Spleen (tissue), 3 donors: ENCODE data around the gene FBXO41.

Experiments used
- POLR2A ChIP-seq, 3 donors: fragments of 450-650 bp; IDR thresholded peaks; one replicate each; pipeline ENCODE4 v1.5.1; 2017; ENCODE audit warnings: antibody characterized with exemption in 3 of 3, mild to moderate bottlenecking in 1 of 3
- POLR2AphosphoS5 ChIP-seq, 3 donors: sonication (generic); formaldehyde crosslinking; IDR thresholded peaks; one replicate each; pipeline ENCODE4 v1.5.1; 2017; ENCODE audit warnings: antibody characterized with exemption in 3 of 3

- TF ChIP-seq POLR2A (IDR thresholded peaks at IDR 0.05) (no peak), POLR2AphosphoS5 (IDR thresholded peaks at IDR 0.05) (no peak)
These were observed 73.6 kb downstream of the FBXO41 start for GRCh38 chr2:73210696-73211095.
